ENCODE data around the gene IMP4.

Gene IMP4

DNA sequence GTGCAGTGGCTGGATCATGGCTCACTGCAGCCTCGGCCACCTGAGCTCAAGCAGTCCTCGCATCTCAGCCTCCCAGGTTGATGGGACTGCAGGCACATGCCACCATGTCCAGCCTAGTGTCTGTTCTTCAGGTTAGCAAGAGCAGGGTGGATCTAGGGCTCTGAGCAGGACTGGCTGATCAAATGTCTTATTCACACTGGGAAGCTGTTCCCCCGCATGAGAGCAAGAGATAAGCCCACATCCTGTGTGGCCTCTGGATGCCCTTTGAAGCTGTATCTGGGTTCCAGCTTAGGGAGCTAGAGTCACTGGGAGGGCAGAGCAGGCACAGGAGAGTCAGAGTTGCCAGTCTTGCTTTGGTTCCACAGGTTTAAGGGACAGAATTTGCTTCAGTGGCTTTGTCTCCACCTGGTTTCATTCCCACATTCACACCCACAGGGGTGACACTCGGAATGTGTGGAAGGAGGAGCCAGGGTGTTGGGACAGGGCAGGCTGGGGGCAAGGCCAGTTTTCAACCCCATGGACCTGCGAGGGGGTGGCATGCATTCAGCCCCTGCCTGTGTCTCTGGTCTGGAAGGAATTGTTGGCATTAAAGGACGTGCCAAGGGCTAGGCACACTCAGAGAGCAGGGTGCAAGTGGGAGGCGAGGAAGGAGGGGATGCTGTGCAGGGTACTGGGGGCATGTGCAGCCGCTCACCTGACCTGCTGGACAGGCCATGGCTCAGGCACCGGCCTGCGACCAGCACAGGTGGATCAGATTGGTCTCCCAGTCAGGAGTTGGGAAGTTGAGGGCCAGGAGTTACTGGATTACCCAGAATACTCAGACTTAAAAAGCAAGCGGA is 37.6 kb downstream of the IMP4 start:
- Histone ChIP-seq H3K27ac (no peak overlapping the region), H3K9me3 (no peaks in the 10 kb centered on the region), H3K27me3 (no peaks in the 10 kb centered on the region), H3K4me1 (ENCODE audit: control insufficient read depth in 1 of 2, insufficient read depth in 1 of 2, low read depth in 1 of 2, low read length in 1 of 2) (peaks cover 0 to 7% of the 10 kb centered on the region in 2 experiments), H3K36me3 (peaks cover 43% of the 10 kb centered on the region), H3K4me3 (ENCODE audit: low read depth in 1 of 2, low read length in 1 of 2) (no peak overlapping the region)
- no peak for TF ChIP-seq CTCF (IDR thresholded peaks at IDR 0.05)

- peaks cover 0 to 7% of the 10 kb centered on the region in 2 experiments for H3K4me1 ChIP-seq (ENCODE audit: control insufficient read depth in 1 of 2, insufficient read depth in 1 of 2, low read depth in 1 of 2, low read length in 1 of 2)
- no peaks in the 10 kb centered on the region for H3K27me3 ChIP-seq
- H3K9me3 ChIP-seq, result no peaks in the 10 kb centered on the region
- H3K27ac ChIP-seq, result no peak overlapping the region
- H3K36me3 ChIP-seq, result peaks cover 34% of the 10 kb centered on the region
- no peak for TF ChIP-seq CTCF (IDR thresholded peaks at IDR 0.05)
- H3K4me3 ChIP-seq (ENCODE audit: low read depth in 1 of 2, low read length in 1 of 2), result no peak overlapping the region
Measured at GRCh38 chr2:130381145-130381544, 38.4 kb downstream of the IMP4 start.

- H3K4me1 ChIP-seq (ENCODE audit: control insufficient read depth in 1 of 2, insufficient read depth in 1 of 2, low read depth in 1 of 2, low read length in 1 of 2), result peaks cover 0 to 7% of the 10 kb centered on the region in 2 experiments
- TF ChIP-seq CTCF (IDR thresholded peaks at IDR 0.05), result no peak
- no peaks in the 10 kb centered on the region for H3K27me3 ChIP-seq
- peaks cover 35% of the 10 kb centered on the region for H3K36me3 ChIP-seq
- H3K9me3 ChIP-seq, result no peaks in the 10 kb centered on the region
- no peak overlapping the region for H3K4me3 ChIP-seq (ENCODE audit: low read depth in 1 of 2, low read length in 1 of 2)
- H3K27ac ChIP-seq, result no peak overlapping the region
Measured at GRCh38 chr2:130381619-130382018, 38.9 kb downstream of the IMP4 start.

- H3K4me1 ChIP-seq (ENCODE audit: control insufficient read depth in 1 of 2, insufficient read depth in 1 of 2, low read depth in 1 of 2, low read length in 1 of 2), result no peaks in the 10 kb centered on the region
- no peaks in the 10 kb centered on the region for H3K9me3 ChIP-seq
- TF ChIP-seq CTCF (IDR thresholded peaks at IDR 0.05), result no peak
- no peaks in the 10 kb centered on the region for H3K27me3 ChIP-seq
- H3K4me3 ChIP-seq (ENCODE audit: low read depth in 1 of 2, low read length in 1 of 2), result no peak overlapping the region
- no peak overlapping the region for H3K27ac ChIP-seq
- peaks cover 33% of the 10 kb centered on the region for H3K36me3 ChIP-seq
Measured at GRCh38 chr2:130382313-130382917, 39.7 kb downstream of the IMP4 start.

DNA sequence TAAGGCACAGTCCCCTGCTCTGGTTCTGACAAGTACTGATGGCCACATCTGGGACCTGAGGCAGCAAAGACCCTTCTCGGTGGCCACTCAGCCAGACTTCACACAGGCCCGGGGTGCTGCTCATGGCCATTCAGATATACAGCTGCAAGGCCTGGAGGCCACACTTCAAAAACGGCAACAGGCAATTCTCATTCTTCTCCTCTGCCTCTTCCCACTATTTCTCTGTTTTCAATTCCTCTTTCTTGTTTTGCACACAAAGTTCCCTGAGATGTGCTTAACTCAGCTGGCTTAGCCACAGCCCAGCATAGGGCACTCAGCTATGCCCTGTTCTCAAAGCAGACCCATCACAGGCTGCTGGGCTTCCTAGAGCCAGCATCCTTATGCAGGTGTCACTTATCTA is 43.0 kb downstream of the IMP4 start:
- peaks cover 24% of the 10 kb centered on the region for H3K36me3 ChIP-seq
- peaks cover 6 to 7% of the 10 kb centered on the region in 2 experiments for H3K4me1 ChIP-seq (ENCODE audit: control insufficient read depth in 1 of 2, insufficient read depth in 1 of 2, low read depth in 1 of 2, low read length in 1 of 2)
- H3K4me3 ChIP-seq (ENCODE audit: low read depth in 1 of 2, low read length in 1 of 2), result no peak overlapping the region
- no peak for TF ChIP-seq CTCF (IDR thresholded peaks at IDR 0.05)
- no peak overlapping the region for H3K27ac ChIP-seq
- no peaks in the 10 kb centered on the region for H3K9me3 ChIP-seq
- H3K27me3 ChIP-seq, result no peaks in the 10 kb centered on the region
